GM18499 (cell line): ENCODE results near the gene TWF1.
"Not testable (repeated sequence)": the region's sequence is repeated elsewhere in the genome, so short reads cannot be mapped to it uniquely, and the experiment has no call there.

Experiments
- ATAC-seq: cut with Tn5 transposase; IDR thresholded peaks from one replicate; pipeline ENCODE4 v1.9.1; 2021; ENCODE audit warnings: moderate number of reproducible peaks; ENCODE audit not compliant: insufficient read depth, unreplicated experiment

TWF1 gene

DNA sequence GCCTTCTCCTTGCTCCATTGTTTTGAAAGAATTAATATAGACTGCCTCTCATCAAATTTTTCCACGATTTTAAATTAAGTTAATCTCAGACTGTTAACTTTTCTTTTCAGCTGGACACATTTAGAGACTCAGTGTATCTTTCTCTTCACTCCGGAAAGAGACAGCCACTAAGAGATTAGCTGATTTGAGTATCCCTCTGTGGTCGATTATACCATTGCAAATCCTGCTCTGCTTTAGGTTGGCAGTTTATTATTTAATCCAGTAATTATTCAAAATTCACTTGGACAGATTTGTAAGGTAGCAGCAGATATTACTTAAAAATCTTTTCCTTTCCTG, 588 bp upstream of the TWF1 start:
- ATAC-seq: peak; percentile 4

DNA sequence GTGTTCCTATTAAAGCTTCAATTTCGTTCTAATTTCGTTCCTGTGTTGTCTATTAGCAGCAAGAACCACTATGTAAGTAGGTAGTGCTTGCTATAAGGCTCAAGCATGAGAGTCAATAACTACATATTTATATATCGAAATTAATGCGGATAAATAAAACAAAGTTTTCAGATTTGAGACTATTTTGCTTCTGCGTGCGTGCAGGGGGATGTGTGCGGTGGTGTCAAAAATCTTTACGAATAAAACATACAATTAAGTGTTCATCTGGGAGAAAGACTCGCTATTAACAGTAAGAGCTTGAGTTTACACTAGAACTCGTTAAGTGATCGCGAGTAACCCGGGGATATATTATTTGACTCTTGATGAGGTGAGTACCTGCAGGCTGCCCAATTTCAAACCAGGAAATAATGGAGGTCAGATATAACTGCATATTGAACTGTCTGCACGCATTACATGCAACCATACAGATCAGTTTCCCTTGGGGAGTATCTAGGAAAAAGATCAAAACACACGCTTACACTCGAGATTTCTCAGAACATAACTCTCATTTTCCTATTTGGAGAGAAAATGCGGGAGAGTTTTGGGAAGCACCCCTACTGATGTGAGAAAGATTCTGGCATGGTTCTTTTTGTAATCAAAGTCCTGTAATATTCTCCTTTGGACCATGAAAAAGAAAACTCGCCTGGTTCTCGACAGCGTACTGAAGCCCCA, 813 bp downstream of the TWF1 start:
- ATAC-seq: no peak

DNA sequence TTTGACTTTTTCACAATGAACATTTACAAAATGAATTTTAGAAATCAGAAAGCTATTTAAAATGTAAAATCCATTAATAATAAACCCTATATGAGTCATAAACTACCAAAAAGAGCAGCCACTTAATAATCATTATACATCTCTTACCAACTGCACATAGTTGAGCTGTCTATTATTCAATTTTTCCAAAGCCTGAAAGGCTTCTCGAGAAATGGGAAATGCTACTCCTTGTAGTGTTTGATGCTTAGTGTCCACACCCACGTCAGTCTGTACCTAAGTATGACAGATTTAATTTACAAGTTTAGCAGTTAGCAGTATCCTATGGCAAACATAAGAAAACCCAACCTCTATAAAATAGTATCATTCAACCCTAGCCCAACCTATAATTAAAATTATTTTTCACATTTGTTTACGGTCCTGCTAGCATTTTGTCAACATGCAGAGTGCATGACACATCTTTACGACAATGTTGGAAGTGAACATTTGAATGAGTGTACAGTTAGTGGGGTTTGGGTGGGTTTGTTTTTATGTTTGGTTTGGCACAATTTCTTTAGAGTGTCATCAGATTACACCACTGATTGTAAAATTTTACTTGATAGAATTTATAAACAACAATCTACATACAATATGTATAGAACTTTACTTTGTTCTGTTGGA, 8.4 kb downstream of the TWF1 start:
- no peak for ATAC-seq

DNA sequence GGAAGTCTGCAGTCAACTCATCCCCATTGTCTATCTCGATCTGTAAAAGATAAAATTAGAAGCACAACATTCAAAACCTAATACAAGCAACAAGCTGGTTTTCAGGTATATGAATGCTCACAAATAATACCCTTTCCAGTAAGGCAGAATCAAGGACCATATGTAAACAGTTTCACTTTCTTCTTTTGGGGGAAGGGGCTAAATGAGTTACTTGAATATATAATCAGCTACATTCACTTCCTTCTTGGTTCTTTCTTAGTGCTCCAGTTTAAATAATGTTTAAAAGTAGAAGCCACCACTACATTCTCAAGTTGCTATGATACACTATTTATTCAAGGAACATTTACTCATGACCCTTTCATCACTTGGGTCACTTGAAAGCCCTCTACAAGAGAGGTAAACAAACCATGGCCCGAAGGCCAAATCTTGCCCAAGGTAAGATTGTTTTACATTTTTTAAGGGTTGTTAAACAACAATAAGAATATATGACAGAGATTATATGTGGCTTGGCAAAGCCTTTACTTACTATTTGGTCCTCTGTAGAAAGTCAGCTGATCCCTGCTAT, 10.3 kb downstream of the TWF1 start:
- ATAC-seq: no peak

DNA sequence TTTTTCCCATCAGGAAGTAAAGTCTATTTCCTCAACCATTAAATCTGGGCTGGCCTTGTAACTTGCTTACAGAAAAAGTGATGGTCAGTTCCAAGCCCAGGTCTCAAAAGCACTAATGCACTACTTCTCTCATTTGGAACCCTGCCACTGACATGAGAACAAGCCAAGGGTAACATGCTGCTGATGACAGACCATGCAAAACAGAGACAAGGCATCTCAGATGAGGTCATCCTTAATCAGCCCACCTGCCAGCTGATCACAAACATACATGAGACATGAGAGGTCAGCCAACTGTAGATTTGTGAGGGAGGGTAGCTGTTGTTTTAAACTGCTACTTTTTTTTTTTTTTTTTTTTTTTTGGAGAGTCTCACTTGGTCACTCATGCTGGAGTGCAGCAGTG, 16.2 kb downstream of the TWF1 start:
- no peak for ATAC-seq

DNA sequence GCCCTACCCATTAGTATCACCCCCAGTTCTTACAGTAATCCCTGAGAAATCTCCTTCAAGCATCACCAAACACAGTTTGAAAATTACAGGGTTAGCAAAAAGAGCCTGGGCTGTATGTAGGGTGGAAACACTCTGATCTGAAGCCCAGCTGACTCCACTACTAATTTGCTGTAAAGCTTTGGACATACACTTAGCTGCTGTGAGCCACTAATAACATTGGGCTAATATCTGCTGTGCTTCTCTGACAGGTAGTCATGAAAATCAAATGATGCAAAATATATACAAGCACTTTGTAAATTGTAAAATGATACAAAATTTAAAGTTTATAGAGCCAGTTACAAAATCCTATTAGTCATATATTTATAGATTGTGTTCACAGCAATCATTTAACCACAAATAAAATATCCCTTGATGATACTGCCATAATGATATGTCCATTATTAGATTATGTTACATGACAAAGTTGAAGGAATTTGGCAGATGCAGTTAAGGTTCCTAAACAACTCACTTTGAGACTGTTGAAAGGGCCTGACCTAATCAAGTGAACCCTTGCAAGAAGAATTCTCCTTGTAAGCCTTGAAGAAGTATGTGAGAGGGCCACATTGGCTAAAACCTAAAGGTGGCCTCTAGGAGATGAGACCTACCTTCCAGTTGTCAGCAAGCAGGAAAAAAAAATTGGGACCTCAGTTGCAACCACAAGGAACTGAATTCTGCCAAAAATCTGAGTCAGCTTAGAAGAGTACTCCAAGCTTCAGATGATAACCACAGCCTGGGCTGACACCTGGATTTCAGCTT, 19.0 kb downstream of the TWF1 start:
- no peak for ATAC-seq

DNA sequence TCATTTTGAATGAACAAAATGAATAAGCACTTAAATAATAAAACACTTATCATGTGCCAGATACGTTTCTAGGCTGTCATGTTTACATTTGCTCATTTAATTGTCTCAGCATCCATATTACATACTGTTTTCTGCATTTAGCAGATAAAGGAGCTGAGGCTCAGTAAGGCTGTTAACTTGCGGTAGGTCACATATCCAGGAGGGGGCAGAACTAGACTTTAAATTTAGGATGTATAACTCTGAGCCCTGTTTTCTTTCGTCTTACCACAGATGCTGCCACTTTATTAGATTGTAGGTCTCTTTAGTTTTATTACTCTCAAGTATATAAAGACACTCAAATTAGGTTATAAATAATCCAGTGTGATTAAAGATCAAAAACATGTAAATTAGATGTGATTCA, 29.6 kb downstream of the TWF1 start:
- no peak for ATAC-seq

DNA sequence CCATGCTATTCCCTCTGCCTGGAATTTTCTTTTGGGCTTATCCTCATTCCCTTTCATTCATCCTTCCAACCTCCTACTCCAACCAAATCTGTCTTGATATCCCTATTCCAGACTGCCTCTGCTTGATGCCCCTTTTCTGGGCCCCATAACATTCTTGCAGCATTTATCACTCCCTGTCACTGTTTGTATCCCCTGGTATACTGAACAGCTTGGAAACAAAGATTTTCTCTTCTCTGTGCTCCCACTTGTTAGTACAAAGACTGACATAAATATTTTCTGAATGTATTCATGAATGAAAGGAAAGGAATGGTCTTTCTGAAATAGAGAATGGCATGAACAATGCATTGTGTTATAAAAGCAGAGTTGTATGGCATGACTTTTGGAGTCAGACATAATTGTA, 39.8 kb downstream of the TWF1 start:
- ATAC-seq: no peak

DNA sequence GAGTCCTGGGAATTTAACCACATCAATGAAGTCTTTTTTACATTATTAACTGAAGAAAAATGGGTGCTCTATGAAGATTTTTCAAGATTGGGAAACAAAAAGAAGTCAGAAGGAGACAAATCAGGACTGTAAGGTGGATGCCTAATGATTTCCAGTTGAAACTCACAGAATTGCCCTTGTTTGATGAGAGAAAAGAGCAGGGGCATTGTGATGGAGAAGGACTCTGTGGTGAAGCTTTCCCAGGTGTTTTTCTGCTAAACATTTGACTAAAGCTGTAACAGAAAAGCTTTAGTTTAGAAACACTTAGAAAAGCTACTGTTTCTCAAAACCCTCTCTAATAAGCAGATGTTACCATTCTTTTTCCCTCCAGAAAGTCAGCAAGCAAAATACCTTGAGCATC, 41.6 kb downstream of the TWF1 start:
- ATAC-seq: no peak

DNA sequence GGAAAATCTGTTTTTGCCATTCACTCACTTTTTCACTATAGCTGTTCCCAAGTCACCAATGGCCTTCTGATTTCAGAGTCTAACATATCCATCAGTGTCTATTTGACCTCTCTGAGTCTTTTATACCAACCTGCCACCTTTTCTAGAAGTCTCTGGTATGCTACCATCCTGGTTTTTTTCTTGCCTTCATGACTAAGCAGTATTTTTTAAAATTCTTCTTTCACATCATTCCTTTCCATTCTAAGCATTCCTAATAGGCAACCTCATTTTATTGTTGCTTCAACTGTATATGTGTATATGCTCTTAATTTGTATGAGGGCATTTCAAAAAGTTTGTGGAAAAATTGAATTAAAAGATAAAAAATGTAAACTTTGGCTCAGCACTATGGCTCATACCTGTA, 42.3 kb downstream of the TWF1 start:
- ATAC-seq: no peak

DNA sequence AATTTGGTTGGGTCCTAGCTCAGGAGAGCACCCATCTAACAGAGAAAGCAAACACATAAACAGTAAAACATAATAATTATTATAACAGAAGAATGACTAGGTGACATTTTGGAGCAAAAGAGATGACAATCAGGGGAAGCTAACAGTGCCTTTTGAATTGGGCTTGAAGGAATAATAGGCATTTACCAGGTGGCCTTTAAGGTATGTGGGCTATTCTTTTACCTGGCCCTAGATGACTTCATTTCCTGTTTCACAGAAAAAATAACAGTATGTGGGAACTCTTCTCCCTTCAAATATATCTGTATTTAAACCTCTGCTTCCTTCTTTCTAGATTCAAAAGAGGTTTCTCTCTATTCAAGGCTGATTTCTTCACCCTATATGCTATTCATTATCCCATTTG, 43.5 kb downstream of the TWF1 start:
- no peak for ATAC-seq

DNA sequence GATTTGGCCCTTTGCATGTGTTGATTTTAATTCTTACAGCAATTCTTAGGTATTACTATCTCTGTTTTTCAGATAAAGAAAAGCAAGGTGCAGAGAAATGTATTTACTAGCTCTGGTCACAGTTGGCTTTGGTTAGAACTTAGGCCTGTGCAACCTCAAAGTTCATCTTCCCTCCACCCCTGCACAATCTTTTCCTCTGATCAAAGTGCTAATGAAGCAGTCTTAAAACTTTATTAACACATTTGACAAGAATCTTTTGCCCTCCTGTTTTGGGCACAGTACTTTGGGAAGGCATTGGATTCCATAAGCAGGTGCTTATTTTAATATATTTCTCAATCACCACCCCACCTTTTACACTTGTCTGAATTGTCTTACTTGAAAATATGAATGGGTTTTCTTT, 44.6 kb downstream of the TWF1 start:
- no peak for ATAC-seq

DNA sequence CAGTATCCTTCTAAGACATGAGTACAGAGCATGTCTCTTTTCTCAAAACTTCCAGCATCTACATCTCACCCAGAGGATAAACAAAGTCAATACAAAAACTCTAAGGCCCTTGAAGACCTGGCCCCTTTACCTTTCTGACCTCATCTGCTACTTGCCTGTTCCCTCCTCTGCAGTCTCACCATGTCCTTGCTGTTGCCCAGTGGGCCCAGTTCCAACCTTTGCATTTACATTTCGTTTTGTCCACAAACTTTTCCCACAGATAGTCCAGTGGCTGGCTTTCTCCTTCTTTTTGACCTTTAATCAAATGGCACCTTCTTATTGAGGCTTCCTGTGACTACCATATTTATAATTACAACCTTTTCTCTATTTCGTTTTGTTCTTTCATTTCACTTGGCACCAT, 45.7 kb downstream of the TWF1 start:
- no peak for ATAC-seq

DNA sequence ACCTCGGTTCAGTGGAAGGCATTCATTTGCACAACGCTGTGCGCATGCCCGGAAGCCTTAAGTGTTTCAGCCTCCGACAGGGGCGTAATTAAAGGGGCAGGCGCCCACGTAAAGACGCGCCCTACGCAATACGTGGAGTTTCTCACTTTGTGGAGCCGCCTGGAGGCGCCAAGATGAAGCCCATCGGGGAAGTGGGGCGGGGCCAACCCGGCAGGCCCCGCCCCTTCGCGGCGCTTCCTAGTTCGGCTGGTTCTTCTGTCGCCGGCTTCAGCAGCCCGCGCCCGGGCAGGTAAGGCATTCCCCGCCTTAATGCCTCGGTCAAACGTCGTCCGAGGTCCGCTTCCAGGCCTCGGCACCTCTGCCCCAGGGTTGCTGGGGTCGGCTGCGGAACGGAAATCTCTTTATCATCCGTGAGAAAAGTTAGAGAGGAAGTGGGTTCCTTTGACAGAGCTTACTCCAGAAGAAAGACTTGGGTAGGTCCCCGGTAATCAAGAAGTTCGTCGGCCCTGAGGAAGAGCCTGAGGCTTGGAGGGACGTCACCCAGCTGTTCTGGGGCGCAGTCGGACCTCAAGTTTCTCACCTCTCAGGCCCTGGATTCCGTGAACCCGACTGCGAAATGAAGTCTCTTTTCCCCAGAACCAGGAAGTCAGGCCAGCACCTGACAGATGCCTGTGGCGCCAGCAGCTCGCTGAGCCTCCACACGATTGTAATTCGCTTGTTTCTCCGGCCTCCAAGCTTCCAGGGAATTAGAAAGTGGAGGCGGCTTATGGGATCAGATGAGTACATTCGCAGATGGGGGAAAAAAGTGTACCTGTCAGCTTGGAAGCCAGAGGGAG, 47.2 kb downstream of the TWF1 start, which contains the start of the genes IRAK4 and PUS7L:
Gene IRAK4 (plus strand): TSS at position 224 of the 836 bp plus-strand sequence. CDS start 9,161 bp downstream, outside the sequence.
Gene PUS7L (minus strand): TSS at position 63 of the 836 bp plus-strand sequence. CDS start 3,545 bp downstream, outside the sequence.
- ATAC-seq: peak; percentile 96

DNA sequence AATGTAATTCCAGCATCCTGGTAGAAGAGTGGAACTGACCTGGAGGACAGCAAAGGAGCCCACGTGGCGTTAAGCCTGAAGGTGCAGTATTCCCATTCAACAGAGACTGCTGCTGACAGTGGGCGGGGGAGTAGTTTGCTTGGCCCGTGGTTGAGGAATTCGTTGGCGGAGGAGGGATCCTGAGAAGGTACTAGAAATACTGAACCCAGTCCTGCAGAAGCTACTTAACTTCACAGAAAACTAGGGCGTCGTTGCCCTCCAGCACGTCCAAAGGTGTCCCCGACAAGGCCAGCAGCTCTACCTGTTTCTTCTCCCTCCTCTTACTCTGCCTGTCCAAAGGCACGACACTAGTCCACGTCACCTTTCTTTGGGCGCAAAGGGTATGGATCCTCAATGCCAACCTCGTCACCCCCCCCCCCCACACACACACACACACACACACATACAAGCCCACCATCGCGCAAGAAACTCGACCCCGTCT, 47.8 kb downstream of the TWF1 start:
- no peak for ATAC-seq

DNA sequence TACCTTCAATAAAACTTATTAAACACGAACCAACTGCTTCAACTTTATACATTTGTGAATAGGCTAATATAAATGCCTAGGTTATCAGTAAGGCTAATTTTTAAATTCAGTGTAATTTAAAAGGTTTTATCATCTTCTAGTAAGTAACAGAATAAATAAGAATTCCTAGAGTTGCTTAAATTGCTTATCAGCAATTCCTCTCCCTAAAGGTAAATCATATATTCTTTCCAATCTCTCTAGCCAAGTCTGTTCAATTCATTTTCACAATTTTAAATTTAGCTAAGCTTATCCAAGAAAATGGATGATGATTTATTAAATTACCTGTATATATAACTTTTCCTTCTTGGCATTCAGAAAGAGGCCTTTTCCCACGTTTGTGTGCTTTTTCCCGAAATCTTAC, 52.1 kb downstream of the TWF1 start:
- no peak for ATAC-seq

DNA sequence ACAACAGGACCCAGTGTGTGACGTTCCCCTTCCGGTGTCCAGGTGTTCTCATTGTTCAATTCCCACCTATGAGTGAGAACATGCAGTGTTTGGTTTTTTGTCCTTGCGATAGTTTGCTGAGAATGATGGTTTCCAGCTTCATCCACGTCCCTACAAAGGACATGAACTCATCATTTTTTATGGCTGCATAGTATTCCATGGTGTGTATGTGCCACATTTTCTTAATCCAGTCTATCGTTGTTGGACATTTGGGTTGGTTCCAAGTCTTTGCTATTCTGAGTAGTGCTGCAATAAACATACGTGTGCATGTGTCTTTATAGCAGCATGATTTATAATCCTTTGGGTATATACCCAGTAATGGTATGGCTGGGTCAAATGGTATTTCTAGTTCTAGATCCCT, 54.8 kb downstream of the TWF1 start:
- ATAC-seq: not testable (repeated sequence)

DNA sequence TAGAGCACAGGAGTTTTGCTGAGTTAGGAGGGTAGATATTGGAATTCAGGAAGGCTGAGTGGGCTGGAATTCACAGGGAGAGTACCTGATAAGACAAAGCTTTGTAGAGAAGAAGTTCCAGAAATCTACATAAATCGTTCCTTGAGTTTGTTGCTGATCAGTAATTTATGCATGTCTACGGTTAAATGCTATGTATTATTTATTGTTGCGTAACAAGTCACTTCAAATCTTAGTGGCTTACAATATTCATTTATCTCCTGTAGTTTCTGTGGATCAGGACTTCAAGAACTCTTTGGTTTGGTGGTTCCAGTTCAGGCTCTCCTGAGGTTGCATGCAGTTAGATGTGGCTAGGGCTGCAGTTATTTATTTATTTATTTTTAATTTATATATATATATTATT, 55.3 kb downstream of the TWF1 start:
- ATAC-seq: no peak

DNA sequence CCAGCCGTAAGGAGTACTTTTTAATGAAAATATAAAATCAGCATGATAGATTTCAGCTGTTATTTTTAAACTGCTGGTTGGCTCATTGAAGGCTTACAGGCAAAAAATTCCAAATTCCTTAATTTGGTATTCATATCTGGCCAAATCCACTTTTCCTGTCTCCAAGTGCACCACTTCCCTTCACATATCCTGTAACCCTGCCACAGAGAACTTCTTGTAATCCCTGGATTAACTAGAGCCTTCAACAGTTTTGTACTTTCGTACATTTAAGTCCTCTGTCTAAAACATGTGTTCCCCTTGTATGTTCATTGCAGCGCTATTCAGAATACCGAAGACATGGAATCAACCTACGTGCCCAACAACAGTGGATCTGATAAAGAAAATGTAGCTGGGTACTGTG, 57.1 kb downstream of the TWF1 start:
- no peak for ATAC-seq

DNA sequence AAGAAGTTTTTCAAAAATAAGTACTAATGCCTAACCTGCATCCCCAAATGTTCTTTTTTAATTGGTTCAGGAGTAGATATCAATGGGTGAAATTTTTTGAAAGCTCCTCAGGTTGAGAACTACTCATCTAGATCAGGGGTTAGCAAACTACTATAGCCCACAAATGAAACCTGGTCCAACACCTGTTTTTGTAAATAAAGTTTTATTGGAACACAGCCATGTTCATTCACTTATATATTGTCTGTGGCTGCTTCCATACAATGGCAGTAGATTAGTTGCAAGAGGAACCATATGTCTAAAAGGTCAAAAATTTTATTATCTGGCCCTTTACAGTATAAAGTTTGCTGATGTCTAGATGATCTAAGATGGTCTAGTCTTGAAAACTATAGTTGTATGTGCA, 61.3 kb downstream of the TWF1 start:
- ATAC-seq: no peak
